Activated naive CD4-positive, alpha-beta T cell treated with anti-CD3 and anti-CD28 coated beads, Interleukin-2, amount 50 U/mL, for 16 hours (primary cell): ENCODE results near the gene CLEC18A.
"Not testable (repeated sequence)": the region's sequence is repeated elsewhere in the genome, so short reads cannot be mapped to it uniquely, and the experiment has no call there.

ENCODE experiments used
- DNase-seq: peaks from one replicate; pipeline ENCODE4 v3.0.0-alpha.2; 2020

CLEC18A gene

DNA sequence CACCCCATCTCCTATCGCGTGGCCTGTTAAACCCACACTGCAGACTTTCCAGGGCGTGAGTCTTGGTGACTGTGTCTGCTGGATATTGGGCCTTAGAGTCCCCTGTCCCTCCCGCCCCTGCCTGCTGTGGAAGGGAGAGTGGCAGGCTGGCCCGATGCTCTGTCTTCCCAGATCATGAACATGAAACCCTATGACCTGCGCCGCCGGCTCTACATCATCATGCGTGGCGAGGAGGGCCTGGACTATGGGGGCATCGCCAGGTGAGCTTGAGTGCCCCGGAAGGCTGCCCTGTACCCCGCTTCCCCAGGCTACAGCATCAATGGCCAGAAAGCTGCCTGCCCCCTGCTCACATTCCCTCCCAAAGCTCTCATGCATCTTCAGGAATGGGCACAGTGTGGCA lies 19.5 kb upstream of the CLEC18A start:
- DNase-seq = no peak

DNA sequence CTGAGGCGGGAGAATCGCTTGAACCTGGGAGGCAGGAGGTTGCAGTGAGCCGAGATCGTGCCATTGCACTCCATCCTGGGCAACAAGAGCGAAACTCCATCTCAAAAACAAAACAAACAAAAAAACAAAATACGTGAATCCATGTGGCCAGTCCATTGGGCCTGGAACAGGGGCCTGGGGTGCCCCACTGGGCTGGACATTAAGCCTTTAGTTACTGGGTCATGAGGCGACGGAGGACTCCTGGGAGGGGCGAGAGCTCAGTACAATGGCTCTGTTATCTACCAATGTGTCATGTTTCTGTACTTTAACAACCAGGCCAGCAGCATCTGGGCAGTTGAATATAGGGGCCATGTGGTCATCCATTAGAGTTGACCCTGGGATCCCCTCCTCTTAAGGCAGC lies 18.9 kb upstream of the CLEC18A start:
- no peak for DNase-seq

DNA sequence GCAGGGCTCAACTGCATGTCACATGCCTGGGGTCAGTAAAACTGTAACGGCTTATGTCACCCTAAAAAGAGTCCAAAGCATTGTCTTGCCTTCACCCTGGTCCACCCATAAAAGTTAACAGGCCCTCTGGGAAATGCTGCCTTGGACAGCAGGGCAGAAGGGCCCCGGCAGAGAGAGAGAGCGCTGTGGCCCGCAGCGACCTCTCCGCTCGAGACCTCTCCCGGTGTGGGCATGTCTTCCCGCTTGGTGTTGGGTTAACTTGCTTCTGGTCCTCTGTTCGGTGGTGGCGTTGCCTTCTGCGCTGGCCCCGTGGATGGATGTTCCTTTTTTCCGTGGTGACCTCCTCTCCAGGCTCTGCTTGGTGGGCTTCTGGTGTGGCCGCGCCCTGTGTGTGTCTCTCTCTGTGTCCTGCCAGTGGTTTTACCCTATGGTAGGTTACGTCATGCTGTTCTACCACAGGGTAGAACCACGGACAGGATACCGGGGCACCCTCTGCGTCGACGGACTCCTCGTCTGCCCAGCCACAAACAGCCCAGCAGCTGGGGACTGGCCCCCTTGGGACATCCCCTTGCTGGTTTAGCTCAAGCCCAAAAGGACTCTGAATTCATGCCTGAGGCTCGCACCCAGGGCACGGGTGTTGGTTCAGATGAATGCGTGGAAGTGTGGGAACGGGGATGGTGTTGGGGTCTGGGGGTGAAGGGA lies 18.3 kb upstream of the CLEC18A start:
- no peak for DNase-seq

DNA sequence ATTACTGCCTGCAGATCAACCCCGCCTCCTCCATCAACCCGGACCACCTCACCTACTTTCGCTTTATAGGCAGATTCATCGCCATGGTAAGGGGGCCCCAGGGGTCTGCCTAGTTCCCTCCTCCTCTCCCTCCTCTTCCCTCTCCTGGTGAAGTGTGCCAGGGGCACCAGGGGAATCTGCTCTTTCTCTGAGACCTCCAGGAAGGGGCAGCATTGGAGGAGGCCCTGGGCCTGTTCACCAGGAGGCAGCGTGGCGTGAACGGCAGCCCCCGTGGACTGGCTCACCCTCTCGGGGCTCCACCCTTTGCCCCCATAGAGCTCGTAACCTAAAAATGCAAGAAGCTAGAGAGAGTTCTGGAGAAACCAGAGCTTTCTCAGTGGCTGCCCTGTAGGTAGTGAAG lies 17.1 kb upstream of the CLEC18A start:
- DNase-seq = no peak

DNA sequence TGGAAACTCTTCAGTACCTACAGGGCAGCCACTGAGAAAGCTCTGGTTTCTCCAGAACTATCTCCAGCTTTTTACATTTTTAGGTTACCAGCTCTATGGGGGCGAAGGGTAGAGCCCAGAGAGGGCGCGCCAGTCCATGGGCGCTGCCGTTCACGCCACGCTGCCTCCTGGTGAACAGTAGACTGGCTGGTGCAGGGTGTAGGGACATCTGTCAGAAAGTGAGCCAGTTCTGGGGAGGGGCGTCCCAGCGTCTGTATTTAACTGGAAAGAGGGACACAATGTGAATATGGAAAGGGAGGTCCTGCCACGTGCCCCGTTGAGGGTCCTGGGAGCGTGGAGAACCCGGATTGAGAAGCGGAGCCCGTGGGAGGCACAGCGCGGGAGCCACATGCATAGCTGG lies 16.4 kb upstream of the CLEC18A start:
- DNase-seq = no peak

DNA sequence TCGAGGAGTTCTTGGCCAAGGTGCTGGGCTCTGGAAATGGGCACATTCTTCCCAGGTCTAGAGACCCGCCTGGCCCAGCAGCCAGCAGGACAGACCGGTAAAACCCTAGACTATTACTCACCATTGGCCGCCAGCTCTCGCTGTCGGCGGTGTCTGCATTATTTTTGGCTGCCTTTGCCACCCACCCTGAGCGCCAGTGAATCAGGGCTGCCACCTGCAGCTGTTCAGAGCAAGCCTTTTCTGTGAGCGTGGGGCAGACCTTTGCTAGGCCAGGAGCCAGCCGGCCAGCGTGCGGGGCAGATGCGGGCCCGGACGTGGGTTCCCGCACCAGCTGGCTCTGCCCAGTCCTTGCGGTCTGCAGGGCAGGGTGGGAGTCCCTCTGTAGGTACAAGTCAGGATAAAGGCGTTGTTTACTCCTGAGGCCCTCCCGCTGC lies 15.8 kb upstream of the CLEC18A start:
- no peak for DNase-seq

DNA sequence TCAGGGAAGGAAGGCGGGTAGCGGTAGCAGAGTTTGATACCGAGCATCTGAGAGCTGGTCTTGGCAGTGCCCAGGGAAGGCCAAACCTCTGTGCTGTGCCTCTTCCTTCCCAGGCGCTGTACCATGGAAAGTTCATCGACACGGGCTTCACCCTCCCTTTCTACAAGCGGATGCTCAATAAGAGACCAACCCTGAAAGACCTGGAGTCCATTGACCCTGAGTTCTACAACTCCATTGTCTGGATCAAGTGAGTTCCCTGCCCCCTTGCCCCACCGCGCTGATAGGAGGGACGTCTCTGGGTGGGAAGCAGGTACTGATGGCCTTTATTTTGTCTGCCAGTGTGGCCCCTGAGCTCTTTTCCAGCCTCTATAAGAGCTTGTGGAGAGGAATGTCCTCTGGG lies 15.4 kb upstream of the CLEC18A start:
- DNase-seq = no peak

DNA sequence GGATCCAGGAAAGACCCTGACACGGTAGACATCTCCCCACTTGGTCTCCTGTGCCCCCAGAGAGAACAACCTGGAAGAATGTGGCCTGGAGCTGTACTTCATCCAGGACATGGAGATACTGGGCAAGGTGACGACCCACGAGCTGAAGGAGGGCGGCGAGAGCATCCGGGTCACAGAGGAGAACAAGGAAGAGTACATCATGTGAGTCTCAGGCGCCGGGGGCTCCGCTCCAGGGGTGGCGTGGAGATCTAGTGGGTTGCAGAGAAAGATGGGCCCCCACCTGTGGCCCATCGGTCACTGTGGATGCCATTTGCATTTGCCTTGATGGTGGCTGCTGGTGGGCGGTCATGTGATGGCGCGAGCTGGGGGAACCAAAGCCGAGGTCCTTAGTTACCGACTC lies 14.9 kb upstream of the CLEC18A start:
- no peak for DNase-seq

DNA sequence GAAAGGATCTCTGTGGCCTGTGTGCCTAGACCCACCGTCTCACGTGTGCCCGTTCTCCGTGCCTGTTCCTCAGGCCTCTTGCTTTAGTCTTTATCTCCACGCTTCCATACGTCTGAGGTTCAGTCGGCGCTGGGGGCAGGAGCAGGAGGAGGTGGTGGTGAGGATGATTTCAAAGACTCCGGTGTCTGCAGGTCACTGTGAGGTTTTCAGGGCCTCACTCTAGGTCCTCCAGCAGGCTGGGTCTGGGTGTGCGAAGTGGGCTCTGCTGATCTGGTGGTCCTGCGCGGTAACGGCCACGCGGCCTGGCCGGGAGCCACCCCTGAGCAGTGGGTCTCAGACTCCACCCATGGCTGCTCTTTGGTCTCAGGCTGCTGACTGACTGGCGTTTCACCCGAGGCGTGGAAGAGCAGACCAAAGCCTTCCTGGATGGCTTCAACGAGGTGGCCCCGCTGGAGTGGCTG lies 14.4 kb upstream of the CLEC18A start:
- DNase-seq = no peak

DNA sequence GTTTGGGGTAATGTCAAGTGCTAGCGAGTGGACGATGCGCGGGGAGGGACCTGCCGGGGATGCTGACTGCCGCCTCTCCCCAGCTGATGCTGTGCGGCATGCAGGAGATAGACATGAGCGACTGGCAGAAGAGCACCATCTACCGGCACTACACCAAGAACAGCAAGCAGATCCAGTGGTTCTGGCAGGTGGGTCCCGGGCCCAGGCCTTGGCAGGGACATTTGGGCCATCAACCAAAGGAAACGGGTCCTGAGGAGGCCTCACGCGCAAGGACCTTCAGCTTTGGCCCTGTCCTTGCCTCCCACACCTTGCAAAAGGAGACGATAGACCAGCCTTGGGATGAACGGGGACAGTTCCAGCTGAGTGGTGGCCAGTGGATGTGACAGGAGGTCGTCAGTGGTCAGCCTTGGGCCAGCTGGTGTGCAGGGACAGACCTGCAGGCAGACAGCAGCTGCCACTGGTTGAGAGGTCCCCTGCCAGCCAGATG lies 13.6 kb upstream of the CLEC18A start:
- DNase-seq = no peak

DNA sequence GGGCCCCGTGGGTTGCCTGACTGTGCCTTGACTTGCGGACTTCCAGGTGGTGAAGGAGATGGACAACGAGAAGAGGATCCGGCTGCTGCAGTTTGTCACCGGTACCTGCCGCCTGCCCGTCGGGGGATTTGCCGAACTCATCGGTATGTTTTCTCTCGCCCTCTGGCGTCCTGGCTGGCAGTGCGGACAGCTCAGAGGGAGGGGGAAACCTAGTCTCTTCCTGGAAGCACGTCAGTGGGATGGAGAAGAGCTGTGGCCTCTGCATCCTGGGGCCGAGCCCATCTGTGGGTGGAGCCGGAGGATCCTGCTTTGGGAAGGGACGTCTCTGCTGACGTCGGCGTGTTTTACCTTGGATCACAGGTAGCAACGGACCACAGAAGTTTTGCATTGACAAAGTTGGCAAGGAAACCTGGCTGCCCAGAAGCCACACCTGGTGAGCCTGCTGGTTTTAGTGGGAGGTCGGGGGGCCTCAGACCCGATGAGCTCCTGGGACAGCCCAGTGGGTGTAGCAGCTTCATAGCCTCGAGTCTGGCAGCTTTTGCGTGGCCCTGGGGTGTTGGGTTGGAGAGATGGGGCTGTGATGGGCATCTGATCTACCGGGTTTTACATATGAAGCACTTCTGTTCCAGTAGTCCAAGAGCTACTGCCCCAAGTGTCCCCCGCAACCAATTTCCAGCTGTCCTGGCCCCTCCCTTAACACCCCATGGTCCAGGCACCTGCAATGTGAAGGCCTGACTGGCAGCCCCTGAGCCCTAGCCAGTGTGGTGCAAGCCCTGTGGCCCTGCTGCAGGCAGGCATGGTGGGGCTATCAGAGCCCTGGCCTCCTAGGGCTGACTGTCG lies 11.9 kb upstream of the CLEC18A start:
- DNase-seq = no peak

DNA sequence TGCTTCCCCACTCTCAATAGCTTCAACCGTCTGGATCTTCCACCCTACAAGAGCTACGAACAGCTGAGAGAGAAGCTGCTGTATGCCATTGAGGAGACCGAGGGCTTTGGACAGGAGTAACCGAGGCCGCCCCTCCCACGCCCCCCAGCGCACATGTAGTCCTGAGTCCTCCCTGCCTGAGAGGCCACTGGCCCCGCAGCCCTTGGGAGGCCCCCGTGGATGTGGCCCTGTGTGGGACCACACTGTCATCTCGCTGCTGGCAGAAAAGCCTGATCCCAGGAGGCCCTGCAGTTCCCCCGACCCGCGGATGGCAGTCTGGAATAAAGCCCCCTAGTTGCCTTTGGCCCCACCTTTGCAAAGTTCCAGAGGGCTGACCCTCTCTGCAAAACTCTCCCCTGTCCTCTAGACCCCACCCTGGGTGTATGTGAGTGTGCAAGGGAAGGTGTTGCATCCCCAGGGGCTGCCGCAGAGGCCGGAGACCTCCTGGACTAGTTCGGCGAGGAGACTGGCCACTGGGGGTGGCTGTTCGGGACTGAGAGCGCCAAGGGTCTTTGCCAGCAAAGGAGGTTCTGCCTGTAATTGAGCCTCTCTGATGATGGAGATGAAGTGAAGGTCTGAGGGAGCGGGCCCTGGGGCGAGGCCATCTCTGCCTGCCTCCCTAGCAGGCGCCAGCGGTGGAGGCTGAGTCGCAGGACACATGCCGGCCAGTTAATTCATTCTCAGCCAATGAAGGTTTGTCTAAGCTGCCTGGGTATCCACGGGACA lies 11.1 kb upstream of the CLEC18A start:
- DNase-seq = no peak

DNA sequence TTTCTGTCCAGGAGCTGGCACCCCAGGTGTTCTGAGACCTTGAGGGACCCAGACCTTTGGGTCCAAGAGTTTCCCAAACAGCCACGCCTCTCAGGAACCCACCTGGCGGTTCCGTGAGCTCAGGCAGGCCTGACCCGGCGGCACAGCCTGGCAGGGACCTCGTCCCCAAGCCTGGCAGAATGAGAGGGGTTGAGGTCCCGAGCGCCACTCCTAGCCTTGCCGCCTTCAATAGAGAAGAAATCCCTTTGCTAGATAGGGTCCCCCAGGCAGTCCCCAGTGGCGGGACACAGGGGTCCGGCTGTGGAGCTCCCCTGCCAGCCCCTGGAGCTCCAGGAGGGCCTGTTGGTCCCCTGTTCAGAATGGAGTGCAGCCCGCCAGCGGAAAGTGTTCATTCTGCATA lies 10.5 kb upstream of the CLEC18A start:
- DNase-seq = no peak

DNA sequence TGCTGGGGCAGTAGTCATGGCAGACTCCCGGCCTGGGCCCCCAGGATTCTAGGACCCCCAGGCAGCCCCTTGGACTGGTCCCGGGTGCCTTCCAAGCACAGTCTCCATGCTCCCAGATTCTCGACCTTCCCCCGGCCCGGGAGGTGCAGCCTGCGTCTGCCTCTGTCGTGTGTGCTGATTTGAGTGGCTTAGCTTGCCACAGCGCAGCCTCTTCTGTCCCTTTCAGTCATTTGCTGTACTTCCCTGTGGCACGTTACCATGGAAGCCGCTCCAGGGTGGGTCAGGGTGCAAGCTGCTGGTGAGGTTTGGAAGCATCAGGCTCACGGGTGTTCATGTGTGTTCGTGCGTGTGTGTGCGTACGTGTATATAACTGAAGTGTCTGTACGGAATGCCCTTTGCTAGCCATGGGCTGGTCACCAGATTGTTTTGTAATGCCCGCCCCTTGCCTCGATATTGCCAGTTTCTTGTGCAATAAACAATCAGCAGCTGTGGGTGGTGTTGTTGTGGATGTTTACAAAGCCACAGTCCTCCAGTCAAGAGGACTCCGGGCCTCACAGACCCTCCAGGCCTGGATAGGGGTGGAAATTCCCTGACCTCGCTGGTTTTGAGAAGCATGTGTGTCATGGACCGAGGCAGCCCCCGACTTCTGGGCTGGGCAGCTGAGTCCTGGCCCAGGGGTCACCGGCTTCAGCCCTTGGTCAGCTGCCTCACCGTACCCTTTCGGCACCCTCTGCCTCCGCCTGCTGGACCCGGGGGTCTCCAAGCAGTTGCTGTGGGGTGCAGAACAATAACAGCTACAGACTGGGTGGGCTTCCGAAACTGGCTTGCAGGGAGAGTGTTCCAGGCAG lies 9.7 kb upstream of the CLEC18A start:
- no peak for DNase-seq

DNA sequence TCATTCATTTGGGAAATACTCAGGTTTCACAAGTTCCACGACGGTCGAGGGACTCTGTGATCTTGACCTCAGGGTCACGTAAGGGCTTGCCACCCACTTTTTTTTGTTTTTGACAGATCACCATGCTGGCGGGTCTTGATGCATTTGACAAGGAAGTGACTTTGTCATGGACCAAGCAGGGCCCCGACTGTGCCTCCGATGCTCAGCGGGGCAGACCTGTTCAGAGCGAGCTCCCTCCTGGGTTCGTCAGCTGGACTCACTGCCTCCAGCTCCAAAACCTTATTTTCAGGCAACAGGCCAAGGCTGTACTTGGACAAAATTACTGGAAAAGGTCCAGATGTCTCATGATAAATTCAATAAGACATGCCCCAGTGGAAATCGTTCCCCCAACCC lies 9.0 kb upstream of the CLEC18A start:
- no peak for DNase-seq

DNA sequence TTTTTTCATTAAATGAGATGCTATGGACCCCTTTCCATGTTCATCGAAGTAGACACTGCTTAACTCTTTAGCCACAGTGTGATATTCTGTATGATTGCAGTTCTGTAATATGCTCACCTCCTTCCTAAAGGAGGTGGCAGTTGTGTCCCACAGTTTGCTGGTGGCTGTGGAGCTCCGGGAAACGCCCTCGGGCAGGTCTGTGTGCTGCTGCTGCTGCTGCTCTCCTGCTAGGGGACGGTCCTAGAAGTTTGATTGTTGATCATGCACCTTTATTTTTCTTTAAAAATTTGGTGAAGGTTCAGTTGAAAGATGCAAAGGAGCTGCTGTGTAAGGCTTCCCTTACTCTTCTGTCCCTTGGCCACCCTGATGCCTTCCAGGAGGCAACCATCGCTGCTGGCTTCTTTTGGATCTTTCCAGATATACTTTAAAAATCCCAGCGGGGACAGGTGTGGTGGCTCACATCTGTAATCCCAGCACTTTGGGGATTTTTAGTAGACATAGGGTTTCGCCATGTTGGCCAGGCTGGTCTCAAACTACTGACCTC lies 8.4 kb upstream of the CLEC18A start:
- no peak for DNase-seq

DNA sequence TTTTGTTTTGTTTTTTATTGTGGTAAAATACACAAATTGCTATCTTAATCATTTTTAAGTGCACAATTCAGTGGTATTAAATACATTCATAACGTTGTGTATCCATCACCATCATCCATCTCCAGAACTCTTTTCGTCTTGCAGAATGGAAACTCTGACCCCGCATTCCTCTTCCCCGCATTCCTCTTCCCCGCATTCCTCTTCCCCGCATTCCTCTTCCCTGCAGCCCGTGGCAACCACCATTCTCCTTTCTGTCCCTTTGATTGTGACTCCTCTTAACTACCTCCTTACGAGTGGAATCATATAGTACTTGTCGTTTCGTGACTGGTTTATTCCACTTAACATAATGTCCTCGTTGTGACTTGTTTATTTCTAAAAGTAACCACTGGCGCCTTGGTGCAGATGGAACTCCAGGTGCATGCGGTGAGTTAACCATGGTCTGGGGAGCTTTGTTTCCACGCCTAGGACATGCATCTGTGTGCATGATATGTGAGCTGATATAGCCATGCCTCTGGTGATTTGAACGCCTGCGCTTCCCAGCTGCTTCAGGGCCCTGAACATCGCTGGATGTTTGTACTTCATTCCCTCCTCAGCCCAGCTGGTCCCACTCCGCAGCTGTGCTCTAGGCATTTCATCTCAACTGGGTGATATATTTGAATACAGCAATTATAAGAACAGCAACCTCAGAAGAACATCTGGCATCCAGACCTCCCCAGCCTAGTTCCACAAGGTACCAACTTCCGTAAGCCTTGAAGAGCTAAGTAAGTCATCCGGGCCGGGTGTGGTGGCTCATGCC lies 7.7 kb upstream of the CLEC18A start:
- not testable (repeated sequence) for DNase-seq

DNA sequence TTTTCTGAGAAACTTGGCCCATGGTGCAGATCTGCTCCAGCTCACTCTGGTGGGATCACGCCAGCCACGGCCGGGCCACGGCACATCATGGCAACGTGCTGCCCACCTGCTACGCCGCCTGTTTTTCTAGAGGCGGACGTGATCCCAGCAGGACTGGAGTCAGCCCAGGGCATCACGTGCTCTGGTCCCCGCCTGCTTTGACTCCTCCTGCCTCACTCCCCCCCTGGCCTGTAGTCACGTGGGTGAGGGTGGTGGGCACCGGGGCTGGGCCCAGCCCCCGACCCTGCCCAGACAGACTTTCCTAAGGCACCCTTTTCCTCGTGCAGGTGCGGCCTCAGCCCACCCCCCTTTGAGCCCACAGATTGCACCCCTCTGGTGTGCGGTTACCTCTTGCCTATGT lies 723 bp upstream of the CLEC18A start:
- DNase-seq = not testable (repeated sequence)

DNA sequence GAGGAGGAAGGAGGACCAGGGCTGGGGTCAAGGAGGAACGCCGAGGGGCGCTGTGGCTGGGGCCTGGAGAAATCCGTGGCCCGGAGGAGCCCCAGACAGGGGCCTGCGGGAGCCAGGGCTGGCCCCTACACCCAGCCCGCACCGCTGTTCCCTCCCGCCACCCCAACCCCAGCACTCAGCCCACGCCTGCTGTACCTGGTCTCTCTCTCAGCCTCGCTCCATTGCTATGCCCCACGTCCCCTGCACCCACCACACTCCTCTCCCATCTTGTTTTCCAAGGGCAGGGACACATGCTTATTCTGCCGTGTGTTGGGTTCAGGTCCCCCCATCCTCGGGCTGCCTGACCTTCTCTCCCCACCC lies 518 bp downstream of the CLEC18A start:
- not testable (repeated sequence) for DNase-seq

DNA sequence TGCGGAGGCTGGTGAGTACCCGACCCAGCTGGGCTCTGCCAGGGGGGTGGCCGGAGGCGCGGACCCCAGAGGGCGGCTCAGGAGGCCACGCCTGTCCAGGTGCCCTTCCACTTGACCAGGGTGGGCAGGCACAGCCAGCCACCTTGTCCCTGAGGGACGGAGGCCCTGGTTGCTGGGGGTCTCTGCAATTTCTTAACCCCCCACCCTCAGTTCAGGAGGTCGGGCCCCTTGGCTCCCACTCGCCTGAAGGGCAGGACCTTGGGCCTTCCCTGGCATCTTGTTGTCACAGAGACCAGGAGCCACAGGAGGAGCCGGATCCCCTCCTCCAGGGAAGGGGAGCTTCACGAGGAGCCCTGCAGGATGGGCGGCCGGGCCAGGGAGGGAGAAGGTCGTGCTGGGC lies 982 bp downstream of the CLEC18A start:
- not testable (repeated sequence) for DNase-seq
